K562 (cell line): ENCODE data around the gene DGKA. TPM values are rescaled to one million over a fixed set of nuclear protein-coding genes. Genes with fewer than 3 reads are reported as not detected.

Source experiments
- ATAC-seq: fragments of 200-7000 bp; cut with Tn5 transposase; 3 replicates; pipeline ENCODE4 v1.9.1; 2020; ENCODE audit warnings: moderate library complexity
- BruUV-seq: library from RNA; stranded (reverse); fragments of 400-500 nt; replicated peaks from 2 replicates; lab custom pipeline; 2021; lab: Mats Ljungman, UMichigan
- CTCF ChIA-PET: fragments of 300-600 bp; formaldehyde crosslinking; extraction: SDS; loops from one replicate; lab custom pipeline; 2021; ENCODE audit warnings: low intra/inter-chr PET ratio; lab: Yijun Ruan, JAX
- POLR2A ChIA-PET: fragments of 300-600, 350-650 bp; sonication (Branson Sonifier 250); formaldehyde crosslinking; extraction: SDS; loops from one replicate; lab custom pipeline; 2021; ENCODE audit warnings: antibody characterized with exemption, inconsistent platforms; lab: Yijun Ruan, JAX
- DNase-seq, 4 experiments: peaks; one replicate each; pipeline versions ENCODE4 v3.0.0 to v3.0.0-alpha.2; 2011 to 2018; ENCODE audit warnings: low spot score in 3 of 4, mixed read lengths in 3 of 4; ENCODE audit errors: extremely low read depth in 1 of 4
- FAIRE-seq: peaks from 2 replicates; lab custom pipeline; 2011; peaks lifted over from hg19 to GRCh38; lab: Jason Lieb, UNC
- H2AFZ ChIP-seq: 2 replicates; pipeline ENCODE4 v1.6.0; 2011; ENCODE audit warnings: low read depth, low read length, control low read depth, inconsistent platforms
- H3K27ac ChIP-seq: fragments of 200-600 bp; 3 replicates; pipeline ENCODE4 v1.8.0; 2011; ENCODE audit warnings: low read depth, mild to moderate bottlenecking, control low read depth, inconsistent platforms, low read length, moderate library complexity, mixed read lengths; ENCODE audit errors: extremely low read depth
- H3K27me3 ChIP-seq, 2 experiments: fragments of 300-600 bp in 1 of 2; 2 replicates in 1 of 2; 3 replicates in 1 of 2; pipeline versions ENCODE4 v1.6.0 to v1.8.0; 2011; ENCODE audit warnings: inconsistent platforms in 2 of 2, low read length in 2 of 2, mild to moderate bottlenecking in 1 of 2, mixed read lengths in 1 of 2, moderate library complexity in 1 of 2; ENCODE audit not compliant: control insufficient read depth in 2 of 2, insufficient read depth in 2 of 2
- H3K36me3 ChIP-seq: fragments of 300-600 bp; 3 replicates; pipeline ENCODE4 v1.8.0; 2011; ENCODE audit warnings: mild to moderate bottlenecking, low read length, inconsistent platforms; ENCODE audit not compliant: control insufficient read depth, insufficient read depth
- H3K4me1 ChIP-seq, 2 experiments: fragments of 200-600 bp in 1 of 2; replicated peaks in 1 of 2; 2 replicates in 1 of 2; 3 replicates in 1 of 2; pipeline versions ENCODE4 v1.5.1 to v1.8.0; 2011; ENCODE audit warnings: inconsistent platforms in 2 of 2, low read length in 2 of 2, mild to moderate bottlenecking in 1 of 2, mixed read lengths in 1 of 2, moderate library complexity in 1 of 2; ENCODE audit not compliant: control insufficient read depth in 2 of 2, insufficient read depth in 2 of 2
- H3K4me2 ChIP-seq: 2 replicates; pipeline ENCODE4 v1.6.1; 2011; ENCODE audit warnings: low read length, control low read depth, inconsistent platforms, mixed read lengths; ENCODE audit not compliant: insufficient read depth
- H3K4me3 ChIP-seq: fragments of 200-600 bp; sonication (generic), shearing (Covaris generic); 2 replicates; pipeline ENCODE4 v1.5.1; 2016; ENCODE audit warnings: control low read depth, inconsistent platforms
- H3K79me2 ChIP-seq: fragments of 200-600 bp; 3 replicates; pipeline ENCODE4 v1.8.0; 2011; ENCODE audit warnings: low read length, inconsistent platforms; ENCODE audit not compliant: control insufficient read depth, insufficient read depth
- H3K9ac ChIP-seq, 2 experiments: 2 replicates each; pipeline versions ENCODE4 v1.6.0 to v1.6.1; 2011; ENCODE audit warnings: low read depth in 2 of 2, low read length in 2 of 2, control low read depth in 1 of 2, inconsistent platforms in 1 of 2, mild to moderate bottlenecking in 1 of 2, mixed read lengths in 1 of 2; ENCODE audit not compliant: insufficient read depth in 1 of 2
- H3K9me1 ChIP-seq: one replicate; pipeline ENCODE4 v1.6.0; 2011; ENCODE audit warnings: inconsistent platforms, mild to moderate bottlenecking, low read length, moderate library complexity; ENCODE audit not compliant: control insufficient read depth, insufficient read depth
- H3K9me3 ChIP-seq: replicated peaks from 2 replicates; pipeline ENCODE4 v1.5.1; 2011; ENCODE audit warnings: low read depth, low read length, inconsistent platforms; ENCODE audit not compliant: control insufficient read depth, insufficient read depth
- H4K20me1 ChIP-seq: replicated peaks from 2 replicates; pipeline ENCODE4 v1.6.1; 2011; ENCODE audit warnings: low read length, inconsistent platforms, mixed read lengths; ENCODE audit not compliant: control insufficient read depth, insufficient read depth
- BACH1 ChIP-seq: fragments of 200-800 bp; sonication (Bioruptor generic); IDR thresholded peaks from 2 replicates; pipeline ENCODE4 v1.6.1; 2016; ENCODE audit warnings: missing genetic modification characterization, missing compliant biosample characterization
- BMI1 ChIP-seq: fragments of 150-350 bp; IDR thresholded peaks from 2 replicates; pipeline ENCODE4 v1.6.1; 2014; ENCODE audit warnings: low read length
- CTCFL ChIP-seq: IDR thresholded peaks from 2 replicates; pipeline ENCODE4 v1.6.1; 2011; ENCODE audit warnings: borderline replicate concordance, low read depth, mild to moderate bottlenecking, moderate library complexity, low read length; ENCODE audit not compliant: insufficient read depth, poor library complexity, severe bottlenecking
- ETV6 ChIP-seq, 3 experiments: fragments of 150-350 bp in 1 of 3; sonication (generic) in 1 of 3; formaldehyde crosslinking in 1 of 3; IDR thresholded peaks; 2 replicates each; pipeline versions ENCODE4 v1.6.1 to v1.8.0; 2014 to 2022; ENCODE audit warnings: borderline replicate concordance in 2 of 3, low read depth in 2 of 3, antibody characterized with exemption in 1 of 3, low read length in 1 of 3, mild to moderate bottlenecking in 1 of 3, missing genetic modification reagents in 1 of 3
- EZH2 ChIP-seq: IDR thresholded peaks from 2 replicates; pipeline ENCODE4 v1.6.1; 2012; ENCODE audit warnings: low read depth, mild to moderate bottlenecking, inconsistent platforms, low read length, borderline replicate concordance
- GABPB2 ChIP-seq: fragments of 250-450 bp; sonication (Bioruptor Pico); conservative IDR thresholded peaks from 2 replicates; pipeline ENCODE4 v1.5.1; 2021; ENCODE audit warnings: mild to moderate bottlenecking
- L3MBTL2 ChIP-seq: fragments of 450-650 bp; IDR thresholded peaks from 2 replicates; pipeline ENCODE4 v1.6.1; 2016; ENCODE audit warnings: mild to moderate bottlenecking, moderate library complexity
- LARP7 ChIP-seq: fragments of 450-650 bp; IDR thresholded peaks from 2 replicates; pipeline ENCODE4 v1.6.1; 2016
- NFIX ChIP-seq: fragments of 250-450 bp; sonication (Bioruptor Pico); IDR thresholded peaks from 2 replicates; pipeline ENCODE4 v1.4.0; 2020; ENCODE audit warnings: low read depth, mild to moderate bottlenecking, moderate library complexity
- POLR2B ChIP-seq: fragments of 450-650 bp; IDR thresholded peaks from 2 replicates; pipeline ENCODE4 v1.6.1; 2018; ENCODE audit warnings: low read depth; ENCODE audit not compliant: partially characterized antibody
- RBFOX2 ChIP-seq: fragments of 200-400 bp; formaldehyde crosslinking; IDR thresholded peaks from 2 replicates; pipeline ENCODE4 v1.6.1; 2017; ENCODE audit warnings: low read depth, mild to moderate bottlenecking, low read length, moderate library complexity
- SETDB1 ChIP-seq: IDR thresholded peaks from one replicate; pipeline ENCODE4 v1.6.1; 2012; ENCODE audit warnings: low read length, control low read depth, inconsistent platforms
- SIN3A ChIP-seq, 2 experiments: fragments of 150-350 bp in 1 of 2; IDR thresholded peaks; 2 replicates each; pipeline ENCODE4 v1.6.1; 2011 to 2016; ENCODE audit warnings: borderline replicate concordance in 2 of 2, low read depth in 2 of 2, low read length in 2 of 2, mild to moderate bottlenecking in 2 of 2, moderate library complexity in 2 of 2; ENCODE audit not compliant: control insufficient read depth in 1 of 2
- TBP ChIP-seq: optimal IDR thresholded peaks from 2 replicates; pipeline ENCODE3; 2011; ENCODE audit warnings: low read depth, low read length, improper control_type of control experiment
- TOE1 ChIP-seq, 2 experiments: fragments of 450-650 bp in 1 of 2; sonication (generic) in 1 of 2; formaldehyde crosslinking in 1 of 2; IDR thresholded peaks; 2 replicates each; pipeline versions ENCODE4 v1.7.1 to v1.8.0; 2016 to 2022; ENCODE audit warnings: borderline replicate concordance in 2 of 2, mild to moderate bottlenecking in 2 of 2, antibody characterized with exemption in 1 of 2, inconsistent platforms in 1 of 2, low read depth in 1 of 2, missing genetic modification reagents in 1 of 2, moderate library complexity in 1 of 2
- XRCC5 ChIP-seq: fragments of 200-400 bp; formaldehyde crosslinking; IDR thresholded peaks from 2 replicates; pipeline ENCODE4 v1.6.1; 2017; ENCODE audit warnings: low read depth, mild to moderate bottlenecking, low read length
- ZNF280A ChIP-seq: fragments of 450-650 bp; IDR thresholded peaks from 2 replicates; pipeline ENCODE4 v1.6.1; 2018; ENCODE audit warnings: mild to moderate bottlenecking, low read depth; ENCODE audit not compliant: partially characterized antibody
- WGBS: fragments of 100-300 bp; shearing (Covaris generic); methylation state at CpG from one replicate; pipeline ENCODE4 v1.1.6; 2016; ENCODE audit warnings: low coverage, mixed read lengths; ENCODE audit not compliant: insufficient coverage; ENCODE audit errors: missing lambda C conversion rate; 5-methylcytosine and 5-hydroxymethylcytosine counted together
- in situ Hi-C: fragments of 300-500 bp; cut with MboI; formaldehyde crosslinking; loops from 4 replicates; pipeline ENCODE4 v1.15.0; 2018; ENCODE audit warnings: inconsistent platforms, mixed read lengths
- intact Hi-C: fragments of 100-400 bp; cut with micrococcal nuclease; formaldehyde crosslinking; loops from 2 replicates; pipeline ENCODE4 v1.14.2; 2022
- polyA plus RNA-seq, 8 experiments: library from polyadenylated mRNA; depleted of rRNA in 4 of 8; stranded (reverse) in 5 of 8; unstranded in 3 of 8; fragments of >200 nt; fragmentation: Nextera tagmentation in 2 of 8; fragmentation: Illumina TruSeq in 1 of 8; extraction: Ambion mirVana in 2 of 8; extraction: Trizol in 1 of 8; gene quantifications; 2 replicates each; pipeline versions ENCODE4 v1.2.1 to v1.2.3, GENCODE V29; 2011 to 2014; ENCODE audit warnings: inconsistent platforms in 1 of 8, missing spikeins in 1 of 8
- total RNA-seq, 7 experiments: library from RNA; depleted of rRNA in 6 of 7; stranded (reverse); fragments of >200 nt in 6 of 7; fragmentation: Illumina TruSeq in 2 of 7; extraction: Trizol in 2 of 7; gene quantifications; 2 replicates each; pipeline versions ENCODE4 v1.2.1 to v1.2.3, GENCODE V29; 2011 to 2021; ENCODE audit warnings: low replicate concordance in 1 of 7

DGKA gene
- total and polyA plus RNA-seq, 9 of the 15 experiments (the other 6 are each of a cell fraction or from before 2014, with no cell fraction given), result 3.4 to 12.4 (median 6.2) TPM

- TF ChIP-seq SIN3A (IDR thresholded peaks at IDR 0.05; ENCODE audit: borderline replicate concordance in 2 of 2, control insufficient read depth in 1 of 2, low read depth in 2 of 2, low read length in 2 of 2) (no peak), SETDB1 (no peak), LARP7 (peak; percentile 86; the same call in 1 of the 2 replicates), XRCC5 (peak; percentile 32; the same call in 1 of the 2 replicates), TBP (no peak), POLR2B (peak; percentile 49), RBFOX2 (peak; percentile 74)
Measured at GRCh38 chr12:55974308-55974730, 43.4 kb downstream of the DGKA start (continued).

GRCh38 chr12:55978393-55978792 lies 47.4 kb downstream of the DGKA start:
- H2AFZ ChIP-seq, result no peak overlapping the region
- no peak for DNase-seq
- H3K4me1 ChIP-seq, result peaks cover 10 to 21% of the 10 kb centered on the region in 2 experiments
- no peak overlapping the region for H3K4me3 ChIP-seq
- intact Hi-C loops, result no loop called here
- peaks cover 39% of the 10 kb centered on the region for H3K79me2 ChIP-seq
- H3K9me1 ChIP-seq, result no peaks in the 10 kb centered on the region
- ChIA-PET POLR2A (interaction anchor here (0.7 kb wide), 1 partner anchor 149 kb away, joined by 4 read pairs; the partner anchor contains the start of gene DNAJC14), CTCF (no interaction called here)
- H3K27me3 ChIP-seq, result no peaks in the 10 kb centered on the region
- H3K9me3 ChIP-seq, result no peaks in the 10 kb centered on the region
- peaks cover 30% of the 10 kb centered on the region for H3K36me3 ChIP-seq
- no peaks in the 10 kb centered on the region; the same call in 1 of the 2 replicates for H4K20me1 ChIP-seq
- no peak for ATAC-seq
- no peak overlapping the region for H3K4me2 ChIP-seq
- WGBS, result 96% methylated on average over 4 of the region's 7 CpGs
- H3K27ac ChIP-seq, result no peak overlapping the region
- BruUV-seq, result no TSS peak
- no peak for FAIRE-seq
- H3K9ac ChIP-seq, result no peak overlapping the region
- in situ Hi-C loops, result no loop called here
- TF ChIP-seq NFIX (CRISPR knock-in tag) (no peak), CTCFL (no peak), EZH2 (no peak), BMI1 (no peak), ZNF280A (no peak), GABPB2 (CRISPR knock-in tag) (no peak), TOE1 (IDR thresholded peaks at IDR 0.05; ENCODE audit: borderline replicate concordance) (no peak), TOE1 (CRISPR knock-in tag; IDR thresholded peaks at IDR 0.05; ENCODE audit: borderline replicate concordance, low read depth) (no peak), L3MBTL2 (no peak), LARP7 (no peak), RBFOX2 (no peak), BACH1 (tag) (no peak), ETV6 (IDR thresholded peaks at IDR 0.05; ENCODE audit: borderline replicate concordance in 1 of 2, low read depth in 2 of 2, low read length in 1 of 2) (no peak), ETV6 (CRISPR knock-in tag; IDR thresholded peaks at IDR 0.05; ENCODE audit: borderline replicate concordance) (no peak)
